CD14-positive monocyte (primary cell): ENCODE data around the gene EDIL3. TPM values are rescaled to one million over a fixed set of nuclear protein-coding genes. Genes with fewer than 3 reads are reported as not detected.

Experiments
- DNase-seq, 3 donors: peaks; one replicate each; pipeline ENCODE4 v3.0.0-alpha.2; 2011 to 2022
- H2AFZ ChIP-seq: 2 replicates; pipeline ENCODE4 v1.6.0; 2012; ENCODE audit warnings: mild to moderate bottlenecking, low read depth, low read length, inconsistent platforms; ENCODE audit not compliant: insufficient read depth, poor library complexity, severe bottlenecking
- H3K27ac ChIP-seq, 2 donors: 1 replicate in 1 of 2; 2 replicates in 1 of 2; pipeline ENCODE4 v1.5.1; 2012 to 2013; ENCODE audit warnings: low read length in 2 of 2, control low read depth in 1 of 2, inconsistent platforms in 1 of 2, low read depth in 1 of 2, mild to moderate bottlenecking in 1 of 2
- H3K27me3 ChIP-seq, 2 donors: one replicate each; pipeline versions ENCODE4 v1.6.0 to v1.6.1; 2011 to 2013; ENCODE audit warnings: low read length in 2 of 2; ENCODE audit not compliant: control insufficient read depth in 2 of 2, insufficient read depth in 2 of 2
- H3K36me3 ChIP-seq, 2 donors: replicated peaks in 1 of 2; 1 replicate in 1 of 2; 2 replicates in 1 of 2; pipeline versions ENCODE4 v1.5.1 to v1.6.1; 2012 to 2013; ENCODE audit warnings: low read length in 2 of 2, control low read depth in 1 of 2, inconsistent platforms in 1 of 2, mild to moderate bottlenecking in 1 of 2; ENCODE audit not compliant: insufficient read depth in 2 of 2, control insufficient read depth in 1 of 2
- H3K4me1 ChIP-seq, 2 donors: 1 replicate in 1 of 2; 2 replicates in 1 of 2; pipeline versions ENCODE4 v1.5.1 to v1.6.1; 2012 to 2013; ENCODE audit warnings: low read length in 2 of 2, control low read depth in 1 of 2, inconsistent platforms in 1 of 2, mild to moderate bottlenecking in 1 of 2, moderate library complexity in 1 of 2; ENCODE audit not compliant: insufficient read depth in 2 of 2, control insufficient read depth in 1 of 2
- H3K4me2 ChIP-seq: replicated peaks from 2 replicates; pipeline ENCODE3; 2012; ENCODE audit warnings: low read length, moderate library complexity, mild to moderate bottlenecking; ENCODE audit not compliant: poor library complexity, severe bottlenecking; ENCODE audit errors: extremely low read depth
- H3K4me3 ChIP-seq, 3 experiments: fragments of 200-600 bp in 1 of 3; sonication (generic) in 1 of 3; replicated peaks in 1 of 3; 1 replicate in 2 of 3; 2 replicates in 1 of 3; pipeline ENCODE4 v1.5.1; 2011 to 2013; ENCODE audit warnings: low read length in 3 of 3, mild to moderate bottlenecking in 3 of 3, control low read depth in 2 of 3, low read depth in 2 of 3, inconsistent platforms in 1 of 3, moderate library complexity in 1 of 3
- H3K79me2 ChIP-seq: 2 replicates; pipeline ENCODE4 v1.6.0; 2012; ENCODE audit warnings: mild to moderate bottlenecking, control low read depth, inconsistent platforms, low read length, moderate library complexity; ENCODE audit not compliant: insufficient read depth
- H3K9ac ChIP-seq: 2 replicates; pipeline ENCODE4 v1.6.0; 2017; ENCODE audit warnings: low read length, mild to moderate bottlenecking; ENCODE audit not compliant: insufficient read depth, poor library complexity, severe bottlenecking
- H3K9me3 ChIP-seq, 2 donors: replicated peaks in 1 of 2; 1 replicate in 1 of 2; 2 replicates in 1 of 2; pipeline versions ENCODE4 v1.5.1 to v1.6.1; 2012 to 2013; ENCODE audit warnings: low read length in 2 of 2, control low read depth in 1 of 2; ENCODE audit not compliant: control insufficient read depth in 1 of 2, insufficient read depth in 1 of 2
- H4K20me1 ChIP-seq: 2 replicates; pipeline ENCODE4 v1.6.0; 2012; ENCODE audit warnings: mild to moderate bottlenecking, low read length, control low read depth, moderate library complexity; ENCODE audit not compliant: insufficient read depth
- H3K27ac Mint-ChIP-seq, 7 donors: one replicate each; pipeline ENCODE4 v1.8.0; 2020; ENCODE audit warnings: mild to moderate bottlenecking in 7 of 7, mixed read lengths in 7 of 7, moderate library complexity in 6 of 7, inconsistent platforms in 2 of 7
- H3K27me3 Mint-ChIP-seq, 3 donors: one replicate each; pipeline ENCODE4 v1.8.0; 2021 to 2022; ENCODE audit warnings: low read depth in 3 of 3, mild to moderate bottlenecking in 3 of 3, mixed read lengths in 3 of 3, moderate library complexity in 3 of 3, inconsistent platforms in 1 of 3
- H3K36me3 Mint-ChIP-seq, 2 donors: one replicate each; pipeline ENCODE4 v1.8.0; 2020; ENCODE audit warnings: mixed read lengths in 2 of 2, inconsistent platforms in 1 of 2, mild to moderate bottlenecking in 1 of 2
- H3K4me1 Mint-ChIP-seq: one replicate; pipeline ENCODE4 v1.8.0; 2020; ENCODE audit warnings: mild to moderate bottlenecking, mixed read lengths
- H3K4me3 Mint-ChIP-seq, 2 donors: one replicate each; pipeline ENCODE4 v1.8.0; 2020; ENCODE audit warnings: mild to moderate bottlenecking in 2 of 2, mixed read lengths in 2 of 2, moderate library complexity in 1 of 2
- H3K9me3 Mint-ChIP-seq, 7 donors: one replicate each; pipeline ENCODE4 v1.8.0; 2020 to 2022; ENCODE audit warnings: mixed read lengths in 7 of 7, mild to moderate bottlenecking in 6 of 7, moderate library complexity in 6 of 7, inconsistent platforms in 2 of 7
- CTCF ChIP-seq: fragments of 200-600 bp; IDR thresholded peaks from one replicate; pipeline ENCODE4 v1.8.0; 2022; ENCODE audit warnings: antibody characterized with exemption, mild to moderate bottlenecking
- WGBS: methylation state at CpG from one replicate; pipeline ENCODE4 v1.1.5; 2013; ENCODE audit warnings: missing lambda C conversion rate; ENCODE audit not compliant: insufficient coverage; 5-methylcytosine and 5-hydroxymethylcytosine counted together
- intact Hi-C, 2 donors: fragments of 100-400 bp; cut with micrococcal nuclease; formaldehyde crosslinking; loops; one replicate each; pipeline versions ENCODE4 v1.15.0 to v1.15.1; 2023
- polyA plus RNA-seq, 3 donors: library from polyadenylated mRNA; depleted of rRNA in 1 of 3; unstranded in 2 of 3; stranded (reverse) in 1 of 3; fragments of 300-500 nt in 2 of 3; fragments of >200 nt in 1 of 3; fragmentation: Illumina TruSeq in 2 of 3; gene quantifications; 1 replicate in 2 of 3; 2 replicates in 1 of 3; pipeline ENCODE4 v1.2.3, GENCODE V29; 2012 to 2021

EDIL3 gene
- polyA plus RNA-seq, 3 donors = 0.09 TPM; not detected in 2

GRCh38 chr5:84045964-84046363, 338.7 kb downstream of the EDIL3 start:
- Histone ChIP-seq H3K79me2 (no peaks in the 10 kb centered on the region), H3K36me3 (no peaks in the 10 kb centered on the region), H3K9ac (no peak overlapping the region), H2AFZ (no peak overlapping the region), H4K20me1 (no peaks in the 10 kb centered on the region), H3K9me3 (peaks cover 6 to 8% of the 10 kb centered on the region in 2 donors), H3K4me1 (no peaks in the 10 kb centered on the region), H3K27me3 (no peaks in the 10 kb centered on the region), H3K27ac (no peak overlapping the region), H3K4me3 (no peak overlapping the region), H3K4me2 (no peak overlapping the region)
- intact Hi-C loops = no loop called here
- no peak for DNase-seq
- Mint-ChIP-seq H3K9me3 (peaks cover 6 to 12% (median 9%) of the 10 kb centered on the region in 7 donors), H3K4me3 (no peak overlapping the region), H3K27ac (no peak overlapping the region), H3K27me3 (no peaks in the 10 kb centered on the region), H3K4me1 (no peaks in the 10 kb centered on the region), H3K36me3 (no peaks in the 10 kb centered on the region)
- no peak for TF ChIP-seq CTCF
- 43% methylated on average over 1 of the region's 3 CpGs for WGBS

GRCh38 chr5:84036842-84037241, 347.8 kb downstream of the EDIL3 start:
- Mint-ChIP-seq H3K27me3 (no peaks in the 10 kb centered on the region), H3K9me3 (peaks cover 0 to 14% (median 0%) of the 10 kb centered on the region in 7 donors), H3K4me1 (no peaks in the 10 kb centered on the region), H3K36me3 (no peaks in the 10 kb centered on the region), H3K4me3 (no peak overlapping the region), H3K27ac (no peak overlapping the region)
- Histone ChIP-seq H3K9me3 (no peaks in the 10 kb centered on the region), H3K4me1 (no peaks in the 10 kb centered on the region), H3K27ac (no peak overlapping the region), H4K20me1 (no peaks in the 10 kb centered on the region), H3K4me3 (no peak overlapping the region), H3K79me2 (no peaks in the 10 kb centered on the region), H2AFZ (no peak overlapping the region), H3K27me3 (no peaks in the 10 kb centered on the region), H3K9ac (no peak overlapping the region), H3K36me3 (no peaks in the 10 kb centered on the region), H3K4me2 (no peak overlapping the region)
- TF ChIP-seq CTCF = no peak
- WGBS = 100% methylated on average over 1 of the region's 1 CpG
- no peak for DNase-seq
- intact Hi-C loops = no loop called here
